HG03342 (cell line): Measurements from ENCODE around the gene STEAP1B.

Experiments used
- ATAC-seq: cut with Tn5 transposase; IDR thresholded peaks from one replicate; pipeline ENCODE4 v1.9.1; 2021; ENCODE audit warnings: mild to moderate bottlenecking, moderate library complexity; ENCODE audit not compliant: unreplicated experiment

The STEAP1B gene

GRCh38 chr7:22403344-22403743, 96.6 kb downstream of the STEAP1B start:
- no peak for ATAC-seq

GRCh38 chr7:22402250-22402649, 97.7 kb downstream of the STEAP1B start:
- no peak for ATAC-seq

GRCh38 chr7:22400936-22401553, 98.9 kb downstream of the STEAP1B start:
- no peak for ATAC-seq

GRCh38 chr7:22400150-22400814, 99.7 kb downstream of the STEAP1B start:
- no peak for ATAC-seq

- ATAC-seq: no peak
Measured at GRCh38 chr7:22399546-22399945, 100.4 kb downstream of the STEAP1B start.

- no peak for ATAC-seq
Measured at GRCh38 chr7:22399091-22399490, 100.9 kb downstream of the STEAP1B start.

- no peak for ATAC-seq
Measured at GRCh38 chr7:22397981-22398380, 102.0 kb downstream of the STEAP1B start.

GRCh38 chr7:22395222-22395621, 104.8 kb downstream of the STEAP1B start:
- ATAC-seq: no peak

GRCh38 chr7:22394739-22395138, 105.2 kb downstream of the STEAP1B start:
- no peak for ATAC-seq

- no peak for ATAC-seq
Measured at GRCh38 chr7:22393913-22394729, 105.9 kb downstream of the STEAP1B start.

GRCh38 chr7:22390516-22390915, 109.5 kb downstream of the STEAP1B start:
- no peak for ATAC-seq

- ATAC-seq: no peak
Measured at GRCh38 chr7:22389892-22390291, 110.1 kb downstream of the STEAP1B start.

- no peak for ATAC-seq
Measured at GRCh38 chr7:22387583-22387982, 112.4 kb downstream of the STEAP1B start.

GRCh38 chr7:22386865-22387264, 113.1 kb downstream of the STEAP1B start:
- peak; percentile 53 for ATAC-seq

- peak; percentile 71 for ATAC-seq
Measured at GRCh38 chr7:22386206-22386858, 113.7 kb downstream of the STEAP1B start.

GRCh38 chr7:22385326-22385725, 114.7 kb downstream of the STEAP1B start:
- ATAC-seq: peak; percentile 37

GRCh38 chr7:22380333-22380732, 119.7 kb downstream of the STEAP1B start:
- ATAC-seq: no peak

GRCh38 chr7:22378199-22378980, 121.6 kb downstream of the STEAP1B start:
- no peak for ATAC-seq

- no peak for ATAC-seq
Measured at GRCh38 chr7:22377703-22378102, 122.3 kb downstream of the STEAP1B start.

GRCh38 chr7:22375359-22376048, 124.5 kb downstream of the STEAP1B start:
- ATAC-seq: no peak
